HG03095 (cell line): ENCODE results near the gene CACNA1F.

Experiments used
- ATAC-seq: cut with Tn5 transposase; IDR thresholded peaks from one replicate; pipeline ENCODE4 v1.9.1; 2021; ENCODE audit warnings: moderate library complexity; ENCODE audit not compliant: unreplicated experiment

Gene CACNA1F

GRCh38 chrX:49257846-49258748, 25.0 kb upstream of the CACNA1F start:
- ATAC-seq, result no peak

- ATAC-seq, result no peak
Observed at GRCh38 chrX:49257074-49257790, 24.1 kb upstream of the CACNA1F start.

- ATAC-seq, result no peak
Observed at GRCh38 chrX:49256268-49256995, 23.3 kb upstream of the CACNA1F start.

GRCh38 chrX:49254639-49255038, 21.5 kb upstream of the CACNA1F start:
- ATAC-seq, result no peak

GRCh38 chrX:49251325-49251724, 18.2 kb upstream of the CACNA1F start:
- ATAC-seq, result no peak

- no peak for ATAC-seq
Observed at GRCh38 chrX:49250578-49250977, 17.4 kb upstream of the CACNA1F start.

- no peak for ATAC-seq
Observed at GRCh38 chrX:49250066-49250465, 16.9 kb upstream of the CACNA1F start.

GRCh38 chrX:49249616-49250015, 16.5 kb upstream of the CACNA1F start:
- ATAC-seq, result no peak

- ATAC-seq, result no peak
Observed at GRCh38 chrX:49249071-49249470, 15.9 kb upstream of the CACNA1F start.

GRCh38 chrX:49247916-49248811, 15.0 kb upstream of the CACNA1F start:
- no peak for ATAC-seq

GRCh38 chrX:49247346-49247745, 14.2 kb upstream of the CACNA1F start:
- ATAC-seq, result no peak

GRCh38 chrX:49246541-49246940, 13.4 kb upstream of the CACNA1F start:
- no peak for ATAC-seq

GRCh38 chrX:49244207-49244606, 11.1 kb upstream of the CACNA1F start:
- ATAC-seq, result no peak

GRCh38 chrX:49243166-49243565, 10.0 kb upstream of the CACNA1F start:
- no peak for ATAC-seq

- no peak for ATAC-seq
Observed at GRCh38 chrX:49242545-49243066, 9.5 kb upstream of the CACNA1F start.

- no peak for ATAC-seq
Observed at GRCh38 chrX:49238735-49239134, 5.6 kb upstream of the CACNA1F start.

GRCh38 chrX:49237060-49237459, 3.9 kb upstream of the CACNA1F start:
- ATAC-seq, result no peak

- ATAC-seq, result no peak
Observed at GRCh38 chrX:49233887-49234555, 881 bp upstream of the CACNA1F start.

GRCh38 chrX:49232525-49232924, 615 bp downstream of the CACNA1F start:
- ATAC-seq, result no peak
